ENCODE results near the gene CDK11A. TPM values are rescaled to one million over a fixed set of nuclear protein-coding genes. Genes with fewer than 3 reads are reported as not detected.

Gene CDK11A
- total and polyA plus RNA-seq, 4 donors = 16.5 to 45.1 (median 27.3) TPM

GRCh38 chr1:1684031-1684681 is 40.0 kb downstream of the CDK11A start:
- no peaks in the 10 kb centered on the region for H3K27me3 ChIP-seq (ENCODE audit: control insufficient read depth in 3 of 3, insufficient read depth in 3 of 3, low read length in 2 of 3)
- no peak overlapping the region for H3K27ac ChIP-seq (ENCODE audit: low read depth in 1 of 2, low read length in 1 of 2)
- no peaks in the 10 kb centered on the region for H3K9me3 ChIP-seq (ENCODE audit: control insufficient read depth in 4 of 4, insufficient read depth in 3 of 4, low read length in 3 of 4)
- no peak overlapping the region for H3K4me3 ChIP-seq
- H3K9ac ChIP-seq (ENCODE audit: insufficient read depth in 1 of 2, low read length in 2 of 2) = no peak overlapping the region
- 87 to 91% methylated on average over 28 of the region's 28 CpGs for WGBS, 2 donors
- peaks cover 0 to 14% (median 0%) of the 10 kb centered on the region in 5 donors for H3K4me1 ChIP-seq (ENCODE audit: control insufficient read depth in 5 of 5, insufficient read depth in 5 of 5, low read length in 5 of 5)
- no peak for TF ChIP-seq CTCF (IDR thresholded peaks at IDR 0.05; ENCODE audit: control extremely low read depth, extremely low read depth)
- peaks cover 0 to 6% (median 6%) of the 10 kb centered on the region in 4 donors for H3K36me3 ChIP-seq (ENCODE audit: control insufficient read depth in 4 of 4, insufficient read depth in 4 of 4, low read length in 4 of 4)
- DNase-seq (no peak), ATAC-seq (ENCODE audit: insufficient read depth, low FRiP score) (no peak)

- TF ChIP-seq CTCF (IDR thresholded peaks at IDR 0.05; ENCODE audit: control extremely low read depth, extremely low read depth) = no peak
- peaks cover 0 to 6% (median 4%) of the 10 kb centered on the region in 4 donors for H3K36me3 ChIP-seq (ENCODE audit: control insufficient read depth in 4 of 4, insufficient read depth in 4 of 4, low read length in 4 of 4)
- H3K9me3 ChIP-seq (ENCODE audit: control insufficient read depth in 4 of 4, insufficient read depth in 3 of 4, low read length in 3 of 4) = no peaks in the 10 kb centered on the region
- H3K27ac ChIP-seq (ENCODE audit: low read depth in 1 of 2, low read length in 1 of 2) = peak overlapping the region in 1 of 2 donors; percentile 39
- no peak overlapping the region for H3K4me3 ChIP-seq
- ATAC-seq (ENCODE audit: insufficient read depth, low FRiP score) (no peak), DNase-seq (peak in 2 of 3 donors; percentile 25 to 36)
- WGBS, 2 donors = 78 to 85% methylated on average over 26 of the region's 26 CpGs
- no peak overlapping the region for H3K9ac ChIP-seq (ENCODE audit: insufficient read depth in 1 of 2, low read length in 2 of 2)
- peaks cover 0 to 14% (median 7%) of the 10 kb centered on the region in 5 donors for H3K4me1 ChIP-seq (ENCODE audit: control insufficient read depth in 5 of 5, insufficient read depth in 5 of 5, low read length in 5 of 5)
- H3K27me3 ChIP-seq (ENCODE audit: control insufficient read depth in 3 of 3, insufficient read depth in 3 of 3, low read length in 2 of 3) = no peaks in the 10 kb centered on the region
Observed at GRCh38 chr1:1683104-1683905, 40.9 kb downstream of the CDK11A start.

- no peak for TF ChIP-seq CTCF (IDR thresholded peaks at IDR 0.05; ENCODE audit: control extremely low read depth, extremely low read depth)
- no peaks in the 10 kb centered on the region for H3K9me3 ChIP-seq (ENCODE audit: control insufficient read depth in 4 of 4, insufficient read depth in 3 of 4, low read length in 3 of 4)
- peaks cover 0 to 14% (median 7%) of the 10 kb centered on the region in 5 donors for H3K4me1 ChIP-seq (ENCODE audit: control insufficient read depth in 5 of 5, insufficient read depth in 5 of 5, low read length in 5 of 5)
- WGBS, 2 donors = 73 to 81% methylated on average over 11 of the region's 11 CpGs
- no peak overlapping the region for H3K9ac ChIP-seq (ENCODE audit: insufficient read depth in 1 of 2, low read length in 2 of 2)
- H3K36me3 ChIP-seq (ENCODE audit: control insufficient read depth in 4 of 4, insufficient read depth in 4 of 4, low read length in 4 of 4) = peaks cover 0 to 6% (median 1%) of the 10 kb centered on the region in 4 donors
- no peak overlapping the region for H3K4me3 ChIP-seq
- DNase-seq = no peak
- ATAC-seq (ENCODE audit: insufficient read depth, low FRiP score) = no peak
- H3K27me3 ChIP-seq (ENCODE audit: control insufficient read depth in 3 of 3, insufficient read depth in 3 of 3, low read length in 2 of 3) = no peaks in the 10 kb centered on the region
- H3K27ac ChIP-seq (ENCODE audit: low read depth in 1 of 2, low read length in 1 of 2) = no peak overlapping the region
Observed at GRCh38 chr1:1680912-1681273, 43.3 kb downstream of the CDK11A start.

Data from lung (tissue), 12 donors.